Heart left ventricle (tissue), 16 donors: ENCODE results near the gene HRH2. TPM values are rescaled to one million over a fixed set of nuclear protein-coding genes. Genes with fewer than 3 reads are reported as not detected.

Source experiments
- ATAC-seq, 4 donors: fragments of 200-7000 bp; cut with Tn5 transposase; one replicate each; pipeline ENCODE4 v1.9.1; 2020 to 2022; ENCODE audit warnings: moderate library complexity in 4 of 4, mild to moderate bottlenecking in 3 of 4, moderate number of reproducible peaks in 1 of 4
- DNase-seq, 5 donors: peaks; one replicate each; pipeline ENCODE4 v3.0.0-alpha.2; 2020
- H3K27ac ChIP-seq, 12 donors: fragments of 200-600 bp; sonication (generic) in 4 of 12; one replicate each; pipeline versions ENCODE4 v1.5.0 to v1.8.0; 2016 to 2022; ENCODE audit warnings: mild to moderate bottlenecking in 2 of 12
- H3K27me3 ChIP-seq, 9 donors: fragments of 200-600 bp; sonication (generic) in 2 of 9; one replicate each; pipeline versions ENCODE4 v1.5.1 to v1.8.0; 2016 to 2022; ENCODE audit warnings: mild to moderate bottlenecking in 3 of 9
- H3K36me3 ChIP-seq, 9 donors: fragments of 200-600 bp; sonication (generic) in 2 of 9; one replicate each; pipeline versions ENCODE4 v1.5.0 to v1.8.0; 2018 to 2022; ENCODE audit warnings: mild to moderate bottlenecking in 2 of 9
- H3K4me1 ChIP-seq, 12 donors: fragments of 200-600 bp; sonication (generic) in 4 of 12; one replicate each; pipeline versions ENCODE4 v1.5.0 to v1.8.0; 2016 to 2022; ENCODE audit warnings: mild to moderate bottlenecking in 3 of 12
- H3K4me3 ChIP-seq, 12 donors: fragments of 200-600 bp; sonication (generic) in 4 of 12; one replicate each; pipeline versions ENCODE4 v1.5.0 to v1.8.0; 2017 to 2022; ENCODE audit warnings: mild to moderate bottlenecking in 9 of 12, moderate library complexity in 4 of 12
- H3K9me3 ChIP-seq, 12 donors: fragments of 200-600 bp; sonication (generic) in 4 of 12; one replicate each; pipeline versions ENCODE4 v1.5.0 to v1.8.0; 2016 to 2022; ENCODE audit warnings: mild to moderate bottlenecking in 1 of 12
- CTCF ChIP-seq, 12 donors: fragments of 200-600 bp; sonication (generic) in 4 of 12; IDR thresholded peaks; one replicate each; pipeline versions ENCODE4 v1.5.0 to v1.8.0; 2018 to 2022; ENCODE audit warnings: antibody characterized with exemption in 12 of 12, mild to moderate bottlenecking in 5 of 12
- POLR2A ChIP-seq, 2 donors: fragments of 450-650 bp; IDR thresholded peaks; one replicate each; pipeline ENCODE4 v1.6.1; 2017; ENCODE audit warnings: antibody characterized with exemption in 2 of 2, mild to moderate bottlenecking in 2 of 2, moderate library complexity in 2 of 2
- WGBS, 4 donors: extraction: QIAGEN DNeasy Blood & Tissue Kit in 2 of 4; methylation state at CpG; one replicate each; pipeline versions ENCODE4 v1.1.5 to v1.1.7; 2013 to 2018; 5-methylcytosine and 5-hydroxymethylcytosine counted together
- intact Hi-C, 10 donors: fragments of 100-400 bp; cut with DNase I; formaldehyde crosslinking; loops; one replicate each; pipeline versions ENCODE4 v1.11.1 to v1.14.2; 2022
- polyA plus RNA-seq, 2 donors: library from polyadenylated mRNA; stranded (reverse); fragments of 200-250 nt; gene quantifications; one replicate each; pipeline ENCODE4 v1.2.3, GENCODE V29; 2013
- total RNA-seq, 9 donors: library from RNA; depleted of rRNA in 2 of 9; stranded (reverse); fragments of >200 nt in 2 of 9; fragmentation: NEBNext Ultra II Directional in 3 of 9; extraction: Animal tissue kit (Norgen Biotek cat#: 25700) in 3 of 9; gene quantifications; one replicate each; pipeline versions ENCODE4 v1.1.0 to v1.2.4, GENCODE V29; 2016 to 2023
- donor health status: ischemic (EF 13 %, LVEDD 7.1; RV severe dilation, severe dysfunction).
- donor health status: healthy with polysubstance abuse.
- donor health status: DM: no; HTN: yes; CAD: no.
- donor health status: DM: no; HTN: no; CAD: no.
- donor health status: ischemic (EF 25% LVEDD 6.9; RV normal size, moderate dysfunction).
- donor health status: ischemic (EF 25% LVEDD 5.7; RV mildly dilated, moderate dysfunction).
- donor health status: healthy.
- donor health status: DM: yes; HTN: yes; CAD: no.
- donor health status: ischemic (EF 35%, LVEDD 5.7; RV mildly dilated, moderate dysfunction).
- donor health status: nonischemic (EF 11% LVEDD 7.7; RV severe dilation, severe dysfunction).
- donor health status: DM: yes; HTN: yes; CAD: no.
- donor health status: PGD.
- donor health status: ischemic (EF 29% LVEDD 5.4; RV normal size, mild dysfunction).
- donor health status: nonischemic (EF 23%, LVEDD 6.1; RV moderate dilation, normal function).

Gene HRH2
- total and polyA plus RNA-seq, 11 donors, result 26.0 to 66.0 (median 35.8) TPM

- TF ChIP-seq CTCF (IDR thresholded peaks at IDR 0.05) (no peak), POLR2A (IDR thresholded peaks at IDR 0.05) (no peak)
- peaks cover 0 to 50% (median 13%) of the 10 kb centered on the region in 12 donors for H3K4me1 ChIP-seq
- ATAC-seq, result peak in 2 of 4 donors; percentile 29 to 42
- WGBS, 4 donors, result 7 to 28% (median 17%) methylated on average over 9 to 11 of the region's 11 CpGs
- peak overlapping the region in 8 of 12 donors; percentile 13 to 58 (median 41) for H3K27ac ChIP-seq
- peaks cover 0 to 21% (median 7%) of the 10 kb centered on the region in 12 donors for H3K9me3 ChIP-seq
- intact Hi-C loops, result loop anchor here in 1 of 10 donors (10.0 kb wide), 1 partner anchor 48 kb away; no protein-coding TSS in a partner anchor
- H3K27me3 ChIP-seq, result no peaks in the 10 kb centered on the region
- DNase-seq, result peak in 1 of 5 donors; percentile 58
- no peak overlapping the region for H3K4me3 ChIP-seq
- H3K36me3 ChIP-seq, result peaks cover 0 to 16% (median 0%) of the 10 kb centered on the region in 9 donors
These were observed 54.8 kb downstream of the HRH2 start for GRCh38 chr5:175712681-175713085.

- Histone ChIP-seq H3K4me3 (no peak overlapping the region), H3K27ac (no peak overlapping the region), H3K36me3 (peaks cover 0 to 5% (median 0%) of the 10 kb centered on the region in 9 donors), H3K4me1 (peaks cover 0 to 56% (median 13%) of the 10 kb centered on the region in 12 donors), H3K9me3 (peaks cover 0 to 21% (median 7%) of the 10 kb centered on the region in 12 donors), H3K27me3 (no peaks in the 10 kb centered on the region)
- intact Hi-C loops, result loop anchor here in 1 of 10 donors (10.0 kb wide), 1 partner anchor 49 kb away; no protein-coding TSS in a partner anchor
- DNase-seq (no peak), ATAC-seq (no peak)
- TF ChIP-seq CTCF (IDR thresholded peaks at IDR 0.05), result no peak
- TF ChIP-seq POLR2A (IDR thresholded peaks at IDR 0.05), result no peak
- WGBS, 4 donors, result 81 to 86% (median 83%) methylated on average over 2 to 3 of the region's 3 CpGs
These were observed 56.1 kb downstream of the HRH2 start for GRCh38 chr5:175713930-175714329.

GRCh38 chr5:175714479-175715085 lies 56.7 kb downstream of the HRH2 start:
- H3K4me3 ChIP-seq, result no peak overlapping the region
- peaks cover 0 to 50% (median 10%) of the 10 kb centered on the region in 12 donors for H3K4me1 ChIP-seq
- intact Hi-C loops, result loop anchor here in 4 of 10 donors (5.0 to 10.0 kb wide), 3 partner anchors 50 to 182 kb away; partner anchors contain the start of gene HRH2 (in 1 of the 4)
- TF ChIP-seq POLR2A (IDR thresholded peaks at IDR 0.05), result no peak
- no peak for TF ChIP-seq CTCF (IDR thresholded peaks at IDR 0.05)
- WGBS, 4 donors, result 86 to 92% (median 90%) methylated on average over 7 of the region's 7 CpGs
- peaks cover 0 to 21% (median 7%) of the 10 kb centered on the region in 12 donors for H3K9me3 ChIP-seq
- no peaks in the 10 kb centered on the region for H3K36me3 ChIP-seq
- no peak overlapping the region for H3K27ac ChIP-seq
- no peaks in the 10 kb centered on the region for H3K27me3 ChIP-seq
- ATAC-seq (no peak), DNase-seq (no peak)
